RWPE2 (cell line): ENCODE measurements around the gene NSMCE4A.
"Not testable (repeated sequence)": the region's sequence is repeated elsewhere in the genome, so short reads cannot be mapped to it uniquely, and the experiment has no call there.

Experiments
- ATAC-seq: fragments of 200-7000 bp; cut with Tn5 transposase; 3 replicates; pipeline ENCODE4 v1.9.1; 2021; ENCODE audit warnings: low read depth
- DNase-seq: peaks from one replicate; pipeline ENCODE4 v3.0.0-alpha.2; 2020; ENCODE audit warnings: low spot score
- H3K27ac ChIP-seq: fragments of 450-650 bp; 2 replicates; pipeline ENCODE4 v1.5.1; 2017; ENCODE audit warnings: mild to moderate bottlenecking; ENCODE audit not compliant: poor library complexity, severe bottlenecking
- H3K27me3 ChIP-seq: fragments of 250-450 bp; sonication (Bioruptor Pico); 2 replicates; pipeline ENCODE4 v1.5.1; 2021; ENCODE audit warnings: mild to moderate bottlenecking, moderate library complexity; ENCODE audit not compliant: insufficient read depth, poor library complexity, severe bottlenecking
- H3K36me3 ChIP-seq: fragments of 250-450 bp; sonication (Bioruptor Pico); 2 replicates; pipeline ENCODE4 v1.5.1; 2020; ENCODE audit warnings: low read depth, mild to moderate bottlenecking, moderate library complexity
- H3K4me1 ChIP-seq: fragments of 250-450 bp; sonication (Bioruptor Pico); 2 replicates; pipeline ENCODE4 v1.5.1; 2021; ENCODE audit warnings: mild to moderate bottlenecking, moderate library complexity; ENCODE audit not compliant: insufficient read depth, poor library complexity, severe bottlenecking
- H3K4me3 ChIP-seq: fragments of 250-450 bp; sonication (Bioruptor Pico); 2 replicates; pipeline ENCODE4 v1.5.1; 2021; ENCODE audit warnings: mild to moderate bottlenecking, moderate library complexity; ENCODE audit not compliant: severe bottlenecking
- H3K9me3 ChIP-seq: fragments of 250-450 bp; sonication (Bioruptor Pico); 2 replicates; pipeline ENCODE4 v1.5.1; 2021; ENCODE audit warnings: mild to moderate bottlenecking, moderate library complexity; ENCODE audit not compliant: severe bottlenecking
- CTCF ChIP-seq: fragments of 450-650 bp; IDR thresholded peaks from one replicate; pipeline ENCODE4 v1.5.1; 2017; ENCODE audit warnings: mild to moderate bottlenecking, moderate library complexity; ENCODE audit not compliant: poor library complexity, severe bottlenecking

Gene NSMCE4A

GRCh38 chr10:122001698-122002097 lies 26.7 kb upstream of the NSMCE4A start:
- ATAC-seq: no peak
- Histone ChIP-seq H3K4me3 (no peak overlapping the region), H3K27me3 (no peaks in the 10 kb centered on the region), H3K27ac (no peak overlapping the region), H3K36me3 (no peaks in the 10 kb centered on the region), H3K9me3 (peaks cover 3% of the 10 kb centered on the region), H3K4me1 (no peaks in the 10 kb centered on the region)
- no peak for DNase-seq
- no peak for TF ChIP-seq CTCF

- Histone ChIP-seq H3K27ac (no peak overlapping the region), H3K4me3 (no peak overlapping the region), H3K9me3 (peaks cover 3% of the 10 kb centered on the region), H3K36me3 (no peaks in the 10 kb centered on the region), H3K4me1 (peaks cover 21% of the 10 kb centered on the region), H3K27me3 (no peaks in the 10 kb centered on the region)
- TF ChIP-seq CTCF: no peak
- DNase-seq (no peak), ATAC-seq (no peak)
Observed at GRCh38 chr10:121999301-121999700, 24.3 kb upstream of the NSMCE4A start.

- DNase-seq: no peak
- Histone ChIP-seq H3K36me3 (no peaks in the 10 kb centered on the region), H3K27ac (no peak overlapping the region), H3K4me1 (peaks cover 21% of the 10 kb centered on the region), H3K9me3 (peaks cover 3% of the 10 kb centered on the region), H3K27me3 (no peaks in the 10 kb centered on the region), H3K4me3 (no peak overlapping the region)
- ATAC-seq: no peak
- no peak for TF ChIP-seq CTCF
Observed at GRCh38 chr10:121998462-121998861, 23.4 kb upstream of the NSMCE4A start.

GRCh38 chr10:121994429-121994941 lies 19.5 kb upstream of the NSMCE4A start:
- Histone ChIP-seq H3K27ac (peak overlapping the region; percentile 16), H3K36me3 (no peaks in the 10 kb centered on the region), H3K4me1 (peaks cover 21% of the 10 kb centered on the region), H3K9me3 (no peaks in the 10 kb centered on the region), H3K27me3 (no peaks in the 10 kb centered on the region), H3K4me3 (no peak overlapping the region)
- ATAC-seq (peak; percentile 40), DNase-seq (no peak)
- TF ChIP-seq CTCF: no peak

- H3K36me3 ChIP-seq, H3K27me3 ChIP-seq, H3K27ac ChIP-seq, ATAC-seq, H3K9me3 ChIP-seq, DNase-seq, H3K4me3 ChIP-seq: not testable (repeated sequence)
- H3K4me1 ChIP-seq: peaks cover 21% of the 10 kb centered on the region
Observed at GRCh38 chr10:121991727-121992126, 16.7 kb upstream of the NSMCE4A start.
